HG03378 (cell line): Measurements from ENCODE around the gene NFIA.
"Not testable (repeated sequence)": the region's sequence is repeated elsewhere in the genome, so short reads cannot be mapped to it uniquely, and the experiment has no call there.

Experiments
- ATAC-seq: cut with Tn5 transposase; IDR thresholded peaks from one replicate; pipeline ENCODE4 v1.9.1; 2021; ENCODE audit warnings: mild to moderate bottlenecking, moderate library complexity; ENCODE audit not compliant: unreplicated experiment

Gene NFIA

DNA sequence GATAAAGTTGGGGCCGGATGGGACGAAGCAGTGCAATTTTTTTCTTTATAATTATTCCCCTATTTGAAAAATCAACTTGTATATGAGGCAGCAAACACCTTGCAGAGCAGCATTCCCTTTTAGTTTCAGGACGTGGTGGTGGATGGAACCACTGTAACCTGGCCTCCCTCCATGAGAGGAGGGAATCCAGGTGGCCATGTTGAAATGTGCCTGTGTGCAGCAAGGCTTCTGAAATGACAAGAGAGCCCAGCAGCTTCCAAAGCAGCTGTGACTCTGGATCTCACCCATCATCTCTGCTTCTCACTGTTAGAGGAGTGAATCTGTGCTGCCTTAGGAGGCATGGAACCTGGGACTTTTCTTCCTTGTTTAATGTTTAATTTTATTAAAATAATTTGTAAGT, 42.3 kb downstream of the NFIA start:
- no peak for ATAC-seq

DNA sequence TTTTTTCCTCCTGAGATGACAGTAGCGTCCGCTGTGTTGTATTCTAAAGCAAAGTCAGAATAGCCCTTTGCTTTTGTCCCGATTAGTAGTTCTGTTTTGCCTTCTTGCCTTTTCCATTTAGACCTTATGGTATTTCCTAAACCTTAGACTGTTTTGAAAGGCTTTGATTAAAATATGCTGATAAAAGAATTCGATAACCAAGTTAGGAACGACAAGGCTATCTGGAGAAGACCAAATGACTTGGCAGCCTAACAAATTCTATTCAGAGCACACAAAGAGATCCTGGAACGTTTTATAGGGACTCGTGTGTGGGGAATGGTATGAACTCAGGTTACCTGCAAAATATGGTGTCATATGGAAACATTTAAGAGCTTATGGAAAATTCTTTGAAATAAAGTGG, 42.9 kb downstream of the NFIA start:
- no peak for ATAC-seq

DNA sequence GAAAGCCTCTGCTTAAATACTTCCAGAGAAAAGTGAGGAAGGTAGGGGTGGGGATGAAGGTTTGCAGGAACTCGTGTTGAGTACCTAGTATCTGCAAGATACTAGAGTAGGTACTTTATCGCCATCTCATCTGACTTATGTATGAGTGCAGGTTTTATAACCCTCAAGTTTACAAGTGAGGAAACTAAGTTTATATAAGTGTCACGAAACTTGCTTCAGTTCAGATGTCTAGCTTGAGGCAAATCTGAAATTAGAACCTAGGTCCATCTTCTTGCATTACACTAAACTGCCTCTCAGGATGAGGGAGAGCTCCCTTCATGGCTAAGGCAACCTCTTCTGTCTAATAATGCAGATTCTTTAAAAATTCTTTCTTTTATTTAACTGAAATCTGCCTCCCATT, 43.5 kb downstream of the NFIA start:
- no peak for ATAC-seq

DNA sequence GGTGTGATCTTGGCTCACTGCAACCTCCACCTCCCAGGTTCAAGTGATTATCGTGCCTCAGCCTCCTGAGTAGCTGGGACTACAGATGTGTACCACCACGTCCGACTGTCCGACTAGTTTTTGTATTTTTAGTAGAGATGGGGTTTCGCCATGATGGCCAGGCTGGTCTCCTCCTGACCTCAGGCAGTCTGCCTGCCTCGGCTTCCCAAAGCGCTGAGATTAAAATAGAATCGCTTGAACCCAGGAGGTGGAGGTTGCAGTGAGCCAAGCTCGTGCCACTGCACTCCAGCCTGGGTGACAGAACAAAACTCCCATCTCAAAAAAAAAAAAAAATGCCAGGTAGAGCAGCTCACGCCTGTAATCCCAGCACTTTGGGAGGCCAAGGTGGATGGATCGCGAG, 44.5 kb downstream of the NFIA start:
- not testable (repeated sequence) for ATAC-seq

DNA sequence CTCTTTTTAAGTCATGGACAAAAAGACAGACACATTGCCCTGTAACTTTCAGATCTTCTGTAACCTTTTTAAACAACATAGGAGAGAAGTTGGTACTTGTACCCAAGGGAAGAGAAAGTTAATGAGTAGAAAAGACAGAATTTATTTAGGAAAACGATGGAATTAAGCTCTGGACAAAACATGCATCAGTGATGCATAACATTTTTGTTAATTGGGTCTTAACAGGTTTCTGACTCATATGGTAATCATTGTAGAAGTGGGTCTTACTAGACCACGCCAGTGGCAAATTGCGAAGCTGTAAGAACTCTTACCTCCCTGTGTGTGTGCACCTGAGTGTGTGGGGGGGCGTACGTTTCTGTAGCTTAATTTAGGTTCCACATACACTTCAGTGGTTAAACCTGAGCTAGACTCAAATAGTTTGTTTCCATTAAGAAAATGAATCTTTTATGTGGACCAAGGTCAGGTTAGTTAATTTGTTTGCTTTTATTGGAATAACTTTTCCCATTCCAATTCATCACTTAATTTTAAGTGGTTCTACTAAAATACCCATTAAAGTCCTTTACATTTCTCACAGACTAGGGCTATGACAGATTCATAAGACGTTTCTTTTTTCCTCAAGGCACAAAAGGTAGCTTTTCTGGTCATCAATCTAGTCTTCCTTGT, 48.1 kb downstream of the NFIA start:
- no peak for ATAC-seq

DNA sequence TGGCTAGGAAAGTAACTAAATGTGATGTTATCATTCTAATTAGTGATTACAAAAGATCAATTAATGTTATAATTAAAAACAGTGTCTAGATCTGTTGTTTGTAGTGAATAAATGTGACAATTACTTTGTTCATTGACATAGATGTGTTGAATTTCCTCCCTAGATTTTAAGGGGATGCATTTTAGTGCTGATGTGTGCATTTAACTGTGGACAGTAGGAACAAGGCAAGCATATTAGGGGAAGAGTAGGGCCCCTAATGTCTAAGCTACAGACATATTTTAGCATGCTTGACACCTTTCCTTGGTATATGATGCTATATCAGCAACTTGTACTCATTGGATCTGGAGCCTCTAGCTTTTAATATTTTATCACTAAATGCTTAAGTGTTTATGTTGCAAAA, 48.9 kb downstream of the NFIA start:
- ATAC-seq: no peak

DNA sequence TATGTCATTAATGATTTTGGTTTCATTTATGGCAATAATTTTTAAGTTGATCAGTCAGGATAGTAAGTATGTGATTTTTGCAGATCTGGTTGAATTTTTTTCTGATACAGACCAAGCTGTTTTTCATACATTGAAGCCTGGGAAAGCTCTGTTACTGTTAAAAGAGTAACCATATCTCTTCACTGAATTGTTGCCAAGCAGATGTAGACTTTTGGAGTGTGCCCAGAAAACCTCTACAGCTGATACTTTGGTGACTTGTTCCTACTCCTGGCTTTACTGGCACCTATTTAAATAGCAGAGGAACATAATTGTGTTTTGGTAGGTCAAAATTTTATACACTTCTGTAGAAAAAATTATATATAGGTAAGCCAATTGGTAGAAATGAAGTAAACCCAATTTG, 49.4 kb downstream of the NFIA start:
- ATAC-seq: no peak

DNA sequence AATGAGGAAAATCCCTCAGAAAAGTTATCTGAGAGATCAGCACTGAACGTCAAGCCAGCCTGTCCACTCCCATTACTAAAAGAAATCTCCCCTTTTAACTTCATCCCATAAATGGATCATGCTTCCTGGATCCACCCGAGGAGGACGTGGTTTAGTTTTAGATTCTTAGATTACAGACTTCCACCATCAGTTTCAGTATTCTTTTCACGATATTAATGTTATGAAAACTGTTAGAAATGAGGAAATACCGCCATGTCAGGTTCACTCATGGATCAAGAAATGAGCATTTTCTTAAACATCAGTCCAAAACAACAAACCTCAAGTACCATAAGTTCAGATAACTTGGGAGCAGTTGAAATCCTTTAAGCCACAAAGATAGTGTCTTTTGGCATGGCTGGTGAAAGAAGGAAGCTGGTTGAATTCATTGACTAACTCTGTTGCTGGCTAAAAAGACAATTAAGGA, 49.8 kb downstream of the NFIA start:
- ATAC-seq: no peak

DNA sequence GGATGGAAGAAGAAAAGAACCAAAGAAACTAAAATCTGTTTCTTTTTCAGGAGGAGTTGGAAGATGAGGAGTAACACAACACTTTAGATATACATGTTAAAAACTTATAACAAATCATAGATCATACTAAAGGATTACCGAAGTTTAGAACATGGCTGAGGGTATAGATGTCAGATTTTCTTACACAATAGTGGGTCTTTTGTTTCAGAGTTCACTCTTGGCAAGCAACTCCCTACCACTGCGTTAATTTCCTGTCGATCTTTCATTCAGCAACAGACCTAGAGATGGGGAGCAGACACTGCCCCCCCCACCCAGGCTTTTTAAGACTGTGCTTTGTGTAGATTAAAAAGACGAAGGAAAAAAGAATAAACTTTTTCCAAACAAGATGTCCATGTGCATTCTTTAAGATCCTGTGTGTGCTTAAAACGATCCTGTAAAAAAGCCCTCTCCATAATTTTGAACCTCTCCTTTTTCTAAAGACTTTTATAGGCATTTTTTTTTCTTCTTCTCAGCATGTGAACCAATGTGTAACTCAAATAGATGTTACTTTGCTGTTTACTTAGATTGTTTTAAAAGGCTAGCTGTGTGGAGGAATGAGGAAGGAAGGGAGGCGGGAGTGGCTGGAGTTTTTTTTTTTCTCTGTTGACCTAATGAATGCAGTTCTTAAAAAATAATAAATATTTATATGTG, 50.4 kb downstream of the NFIA start:
- no peak for ATAC-seq

DNA sequence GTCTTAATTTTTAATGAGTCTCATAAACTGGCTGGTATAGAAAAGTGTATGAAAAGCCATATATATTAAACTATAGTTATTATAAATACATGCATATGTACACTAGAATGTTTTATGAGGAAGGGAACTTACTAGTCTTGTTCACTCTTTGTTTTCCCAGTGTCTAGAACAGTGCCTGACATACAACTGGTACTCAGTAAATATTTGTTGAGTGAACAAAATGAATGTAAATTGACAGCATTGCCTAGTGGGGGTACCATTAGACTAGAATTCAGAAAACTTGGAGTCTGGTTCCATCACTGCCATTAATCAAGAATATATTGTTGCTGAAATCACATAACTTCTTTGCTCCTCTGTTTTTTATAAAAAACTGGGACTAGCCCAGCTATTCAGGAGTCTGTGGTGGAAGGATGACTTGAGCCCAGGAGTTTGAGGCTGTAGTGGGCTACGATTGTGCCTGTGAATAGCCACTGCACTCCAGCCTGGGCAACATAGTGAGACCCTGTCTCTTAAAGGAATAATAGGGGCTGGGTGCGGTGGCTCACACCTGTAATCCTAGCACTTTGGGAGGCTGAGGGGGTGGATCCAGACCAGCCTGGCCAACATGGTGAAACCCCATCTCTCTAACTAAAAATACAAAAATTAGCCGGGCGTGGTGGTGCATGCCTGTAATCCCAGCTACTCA, 51.1 kb downstream of the NFIA start:
- no peak for ATAC-seq

DNA sequence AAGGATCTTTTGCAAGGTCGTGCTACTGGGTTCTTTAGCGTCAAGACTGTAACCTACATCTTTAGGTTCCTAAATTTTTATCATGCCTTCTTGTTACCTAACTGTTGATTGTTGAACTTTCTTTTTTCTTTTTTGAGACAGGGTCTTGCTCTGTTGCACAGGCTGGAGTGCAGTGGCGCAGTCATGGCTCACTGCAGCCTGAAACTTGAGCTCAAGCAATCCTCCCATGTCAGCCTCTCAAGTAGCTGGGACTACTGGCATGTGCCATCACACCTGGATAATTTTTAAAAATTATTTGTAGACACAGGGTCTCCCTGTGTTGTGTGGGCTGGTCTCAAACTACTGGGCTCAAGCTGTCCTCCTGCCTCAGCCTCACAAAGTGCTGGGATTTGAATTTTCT, 52.9 kb downstream of the NFIA start:
- no peak for ATAC-seq

DNA sequence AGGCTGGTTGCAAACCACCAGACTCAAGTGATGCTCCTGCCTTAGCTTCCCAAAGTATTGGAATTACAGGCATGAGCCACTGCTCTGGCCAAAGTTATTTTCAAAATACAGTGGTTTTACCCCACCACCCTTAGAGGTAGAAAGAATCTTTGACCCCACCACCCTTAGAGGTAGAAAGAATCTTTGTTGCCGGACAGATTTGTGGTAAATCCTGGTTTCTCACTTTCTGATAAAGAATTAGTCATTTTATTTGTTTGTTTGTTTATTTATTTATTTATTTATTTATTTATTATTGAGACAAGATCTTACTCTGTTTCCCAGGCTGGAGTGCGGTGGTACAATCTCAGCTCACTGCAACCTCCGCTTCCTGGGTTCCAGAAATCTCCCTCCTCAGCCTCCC, 55.9 kb downstream of the NFIA start:
- ATAC-seq: no peak

DNA sequence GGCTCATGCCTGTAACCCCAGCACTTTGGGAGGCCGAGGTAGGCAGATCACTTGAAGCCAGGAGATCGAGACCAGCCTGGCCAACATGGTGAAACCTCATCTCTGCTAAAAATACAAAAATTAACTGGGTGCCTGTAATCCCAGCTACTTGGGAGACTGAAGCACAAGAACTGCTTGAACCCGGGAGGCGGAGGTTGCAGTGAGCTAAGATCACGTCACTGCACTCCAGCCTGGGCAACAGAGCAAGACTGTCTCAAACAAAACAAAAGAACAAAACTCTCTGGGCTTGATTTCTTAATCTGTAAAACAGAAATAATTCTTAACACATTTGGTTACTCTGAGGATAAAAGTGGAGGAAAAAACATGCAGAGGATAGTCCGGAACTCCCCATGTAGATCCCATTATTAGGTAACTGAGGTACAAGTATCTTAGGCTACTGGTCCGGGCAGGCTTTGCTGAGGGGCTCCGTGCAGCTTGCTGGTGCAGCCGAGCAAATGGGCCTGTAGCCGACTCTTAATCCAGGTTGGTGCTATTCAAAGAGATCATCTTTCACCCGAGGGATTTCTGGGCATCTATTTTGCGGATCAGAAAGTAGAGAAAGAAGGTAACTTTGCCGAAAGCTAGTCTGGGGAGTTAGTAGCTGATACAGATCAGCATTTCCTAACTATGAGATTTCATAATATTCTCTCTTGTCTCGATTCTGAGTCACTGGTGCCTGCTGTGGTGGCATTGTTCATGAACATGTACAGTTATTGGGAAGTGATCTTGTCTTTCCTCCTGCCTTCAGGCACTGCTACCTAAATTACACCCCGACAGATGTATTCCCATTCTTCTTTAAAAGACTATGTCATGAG, 56.8 kb downstream of the NFIA start:
- no peak for ATAC-seq

DNA sequence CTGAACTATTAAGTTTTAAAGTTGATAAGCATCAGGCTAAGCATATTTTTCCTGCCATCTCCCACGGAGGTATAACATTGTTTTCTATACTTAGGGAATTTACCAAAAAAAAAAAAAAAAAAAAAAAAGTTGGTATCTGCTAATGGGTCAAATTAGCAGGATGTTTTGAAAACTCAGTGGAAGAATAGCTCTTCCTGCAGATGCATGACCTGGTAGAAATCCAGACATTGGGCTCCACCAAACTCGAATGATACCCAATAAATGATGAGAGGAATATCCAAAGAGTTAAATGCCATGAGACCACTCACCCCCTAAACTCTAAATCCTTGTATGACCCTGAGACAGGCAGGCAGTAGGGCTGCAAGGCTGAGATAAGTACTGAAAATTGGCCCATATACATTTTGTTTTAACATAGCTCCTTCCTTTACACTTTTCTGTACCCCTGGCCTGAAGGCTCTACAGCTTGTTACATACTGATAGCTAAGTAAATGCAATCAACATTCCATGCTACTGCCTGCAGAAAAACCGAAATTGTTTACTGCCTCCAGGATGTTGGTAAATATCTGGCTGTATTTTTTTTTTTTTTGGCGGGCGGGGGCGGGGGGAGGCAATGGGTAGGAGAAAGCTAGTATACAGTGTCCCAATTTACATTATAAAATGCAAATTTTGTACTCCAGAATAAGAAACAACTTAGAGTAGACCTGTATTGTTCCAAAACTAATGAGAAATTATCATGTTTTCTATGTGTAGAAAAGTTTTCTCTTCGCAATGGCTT, 57.6 kb downstream of the NFIA start:
- ATAC-seq: no peak

DNA sequence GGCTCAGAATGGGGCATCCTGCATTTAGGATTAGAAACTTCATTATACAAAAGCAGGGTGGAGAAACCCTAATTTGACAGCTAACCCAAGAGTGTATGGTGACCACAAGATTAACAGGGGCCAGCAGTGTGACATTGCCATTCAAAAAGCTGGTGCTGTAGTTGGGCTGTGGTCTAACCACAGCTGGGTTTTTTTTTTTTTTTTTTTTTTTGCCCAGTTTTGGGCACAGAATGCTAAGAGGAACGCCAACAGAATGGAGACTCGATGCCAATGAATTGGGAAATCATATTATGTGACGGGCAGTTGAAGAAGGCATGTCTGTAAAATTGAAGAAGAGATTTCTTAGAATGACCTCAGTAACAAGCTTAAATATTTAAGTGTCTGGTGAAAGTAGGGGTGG, 58.4 kb downstream of the NFIA start:
- ATAC-seq: no peak

DNA sequence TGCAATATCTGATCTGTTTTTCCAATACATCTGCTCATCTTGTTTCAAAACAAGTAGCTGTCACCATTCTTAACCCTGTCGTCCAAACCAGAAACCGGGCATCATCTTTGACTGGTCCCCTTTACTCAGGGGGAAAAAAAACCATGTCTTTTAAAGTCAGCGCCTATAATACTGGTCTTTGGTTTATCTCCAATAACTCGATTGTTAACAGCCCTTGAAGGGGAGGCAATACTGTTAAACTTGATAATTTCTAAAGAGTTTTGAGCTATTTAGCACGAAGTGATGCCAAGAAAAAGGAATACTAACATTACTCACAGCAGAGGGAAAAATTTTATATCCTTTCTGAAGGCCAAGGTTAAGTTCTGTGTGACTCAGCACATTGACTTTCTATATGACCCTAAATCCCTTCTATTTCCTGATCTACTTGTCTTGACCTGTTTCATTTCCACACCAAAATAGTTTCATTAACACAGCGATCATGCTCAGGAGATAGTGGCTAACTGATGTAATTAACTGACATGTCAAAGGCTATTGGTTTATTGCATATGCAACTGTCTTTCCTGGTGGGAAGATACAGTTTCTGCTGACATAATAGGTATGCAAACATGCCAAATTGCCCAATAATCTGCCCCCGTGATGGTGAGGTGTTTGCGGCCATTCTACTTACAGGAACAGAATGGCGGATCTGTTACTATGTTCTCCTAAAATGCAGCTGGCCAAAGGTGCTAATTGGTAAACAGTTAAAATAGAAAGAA, 59.1 kb downstream of the NFIA start:
- ATAC-seq: no peak

DNA sequence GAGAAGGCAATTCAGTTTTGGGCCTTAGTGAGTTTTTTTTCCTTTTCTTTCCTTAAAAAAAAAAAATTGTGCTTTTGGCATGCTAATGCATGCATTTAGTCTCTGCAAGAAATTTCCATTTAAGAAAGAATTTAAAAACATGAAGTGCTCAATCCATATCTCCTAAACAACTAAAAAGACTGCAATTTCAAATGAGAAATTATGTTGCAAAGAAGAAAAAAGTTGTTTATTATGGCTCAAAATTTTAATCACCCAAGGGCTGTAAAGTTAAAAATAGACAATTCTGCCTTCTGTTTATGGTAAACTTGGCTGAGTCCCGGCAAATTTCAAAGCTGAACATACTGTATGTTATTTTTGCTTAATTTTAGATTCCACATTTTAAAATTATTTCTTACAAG, 59.7 kb downstream of the NFIA start:
- ATAC-seq: no peak

DNA sequence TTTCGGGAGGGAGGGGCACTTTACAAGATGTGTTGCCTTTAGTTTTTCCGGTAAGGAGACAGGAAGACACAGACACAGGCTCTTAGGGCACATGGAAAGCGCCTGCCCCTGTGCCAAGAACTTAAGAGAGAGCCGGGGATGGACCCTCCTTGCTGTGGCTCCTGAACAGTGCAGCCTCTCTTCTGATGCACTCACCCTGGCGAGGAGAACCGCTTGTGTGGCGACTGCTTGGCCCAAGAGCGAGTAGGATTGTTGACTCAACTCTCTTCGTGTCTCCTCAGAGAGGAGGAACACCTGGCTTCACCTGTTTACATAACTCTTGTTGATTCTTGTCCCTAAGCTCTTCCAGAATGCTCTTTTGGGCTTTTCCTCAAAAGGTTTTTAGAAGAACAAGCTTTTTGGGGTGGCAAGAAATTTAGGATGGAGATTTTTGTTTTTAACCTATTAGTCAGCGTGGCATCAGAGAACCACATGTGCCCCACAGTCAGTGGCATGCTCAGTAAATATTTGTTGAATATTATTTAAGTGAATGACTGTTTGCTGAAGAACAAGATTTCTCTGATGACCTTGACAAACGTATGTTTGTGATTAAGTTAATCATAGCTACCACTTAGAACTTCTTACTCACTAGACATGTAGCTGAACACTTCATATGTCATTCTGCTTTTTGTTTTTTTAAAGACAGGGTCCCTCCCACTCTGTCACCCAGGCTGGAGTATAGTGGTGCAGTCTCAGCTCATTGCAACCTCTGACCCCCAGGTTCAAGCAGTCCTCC, 60.6 kb downstream of the NFIA start:
- ATAC-seq: no peak

DNA sequence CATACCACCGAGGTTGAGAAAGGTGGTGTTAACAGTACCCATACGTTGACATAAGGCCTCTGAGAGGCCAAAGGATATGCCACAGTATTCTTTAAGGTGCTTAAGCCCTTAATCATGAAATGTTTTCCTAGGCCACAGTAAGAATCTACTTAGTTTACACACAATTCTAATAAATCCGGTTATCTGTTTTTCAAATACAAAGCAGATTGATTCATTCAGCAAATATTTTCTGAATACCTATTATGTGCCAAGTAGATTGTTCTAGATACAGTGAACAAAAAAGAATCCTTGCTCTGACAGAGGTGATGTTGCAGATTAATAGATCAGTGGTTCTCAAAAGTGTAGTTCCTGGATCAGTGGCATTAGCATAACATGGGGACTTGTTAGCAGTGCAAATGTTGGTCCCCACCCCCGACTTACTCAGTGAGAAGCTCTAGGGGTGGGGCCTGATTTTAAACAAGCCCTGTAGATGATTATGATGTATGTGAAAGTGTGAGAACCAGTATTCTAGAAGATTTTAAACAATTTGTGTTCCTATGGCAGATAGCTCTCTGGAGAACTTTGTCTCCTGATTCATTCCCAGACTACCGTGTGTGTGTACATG, 61.6 kb downstream of the NFIA start:
- ATAC-seq: no peak
